NB4 (cell line): ENCODE results near the gene TRABD2B.

Experiments used
- POLR2A ChIP-seq: IDR thresholded peaks from 2 replicates; pipeline ENCODE4 v1.6.1; 2011; ENCODE audit warnings: mild to moderate bottlenecking; ENCODE audit not compliant: insufficient read length; ENCODE audit errors: extremely low read depth
- TF ChIP-seq, protein P1 (sequence below): IDR thresholded peaks from 2 replicates; pipeline ENCODE4 v1.6.1; 2011; ENCODE audit warnings: low read depth, low read length

DNA sequence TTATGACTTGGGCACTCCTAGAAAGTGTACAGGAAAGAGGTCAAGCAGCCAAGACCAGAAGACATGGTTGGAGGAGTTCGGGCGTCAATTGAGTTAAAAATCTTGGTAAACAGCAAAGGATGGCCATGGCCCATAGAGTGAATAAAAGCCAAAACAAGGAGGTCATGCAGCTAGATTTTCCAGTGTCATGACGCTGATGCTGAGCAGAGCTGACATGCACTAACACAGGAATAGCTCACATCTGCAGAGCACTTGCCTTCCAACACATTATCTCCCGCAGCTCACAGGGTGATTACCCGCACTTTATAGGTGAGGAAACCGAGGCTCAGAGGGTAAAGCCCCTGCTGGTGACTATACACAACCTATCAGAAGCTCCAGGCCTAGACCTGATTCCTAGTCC lies 49.7 kb downstream of the TRABD2B start:
- no peak for TF ChIP-seq POLR2A
- TF ChIP-seq, protein P1, sequence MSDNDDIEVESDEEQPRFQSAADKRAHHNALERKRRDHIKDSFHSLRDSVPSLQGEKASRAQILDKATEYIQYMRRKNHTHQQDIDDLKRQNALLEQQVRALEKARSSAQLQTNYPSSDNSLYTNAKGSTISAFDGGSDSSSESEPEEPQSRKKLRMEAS: no peak
